Measurements from ENCODE around the gene AKR1C4. TPM values are rescaled to one million over a fixed set of nuclear protein-coding genes. Genes with fewer than 3 reads are reported as not detected.

The AKR1C4 gene
- total and polyA plus RNA-seq, 4 donors: 3.2 to 260 (median 129) TPM

- WGBS: 33% methylated on average over 6 of the region's 6 CpGs
- Histone ChIP-seq H3K4me1 (ENCODE audit: control insufficient read depth in 4 of 4, insufficient read depth in 4 of 4, low read length in 3 of 4) (peaks cover 4 to 20% (median 6%) of the 10 kb centered on the region in 4 donors), H3K36me3 (ENCODE audit: control insufficient read depth in 4 of 4, insufficient read depth in 3 of 4, low read depth in 1 of 4, low read length in 3 of 4) (no peaks in the 10 kb centered on the region), H3K9me3 (ENCODE audit: control insufficient read depth in 4 of 4, low read length in 3 of 4) (peaks cover 0 to 2% (median 0%) of the 10 kb centered on the region in 4 donors), H3K9ac (ENCODE audit: low read depth in 1 of 2, low read length in 2 of 2) (peak overlapping the region in 1 of 2 donors; percentile 15), H3K27me3 (ENCODE audit: control insufficient read depth in 4 of 4, insufficient read depth in 4 of 4, low read length in 3 of 4) (no peaks in the 10 kb centered on the region), H3K4me3 (ENCODE audit: low read depth in 1 of 3, low read length in 3 of 3) (no peak overlapping the region), H3K27ac (ENCODE audit: low read depth in 1 of 2, low read length in 2 of 2) (no peak overlapping the region)
- no peak for DNase-seq (ENCODE audit: low spot score)
- TF ChIP-seq NR2F2 (IDR thresholded peaks at IDR 0.05): no peak
- TF ChIP-seq YY1 (IDR thresholded peaks at IDR 0.05): peak; percentile 3
Observed at GRCh38 chr10:5259132-5259951, 62.7 kb downstream of the AKR1C4 start.

GRCh38 chr10:5259952-5260578 lies 63.4 kb downstream of the AKR1C4 start:
- Histone ChIP-seq H3K27me3 (ENCODE audit: control insufficient read depth in 4 of 4, insufficient read depth in 4 of 4, low read length in 3 of 4) (no peaks in the 10 kb centered on the region), H3K4me3 (ENCODE audit: low read depth in 1 of 3, low read length in 3 of 3) (no peak overlapping the region), H3K9ac (ENCODE audit: low read depth in 1 of 2, low read length in 2 of 2) (peak overlapping the region in 1 of 2 donors; percentile 15), H3K4me1 (ENCODE audit: control insufficient read depth in 4 of 4, insufficient read depth in 4 of 4, low read length in 3 of 4) (peaks cover 4 to 23% (median 6%) of the 10 kb centered on the region in 4 donors), H3K27ac (ENCODE audit: low read depth in 1 of 2, low read length in 2 of 2) (no peak overlapping the region), H3K36me3 (ENCODE audit: control insufficient read depth in 4 of 4, insufficient read depth in 3 of 4, low read depth in 1 of 4, low read length in 3 of 4) (no peaks in the 10 kb centered on the region), H3K9me3 (ENCODE audit: control insufficient read depth in 4 of 4, low read length in 3 of 4) (no peaks in the 10 kb centered on the region)
- 41% methylated on average over 5 of the region's 5 CpGs for WGBS
- DNase-seq (ENCODE audit: low spot score): no peak
- TF ChIP-seq EGR1 (IDR thresholded peaks at IDR 0.05; ENCODE audit: low read depth in 2 of 2) (no peak), RXRA (IDR thresholded peaks at IDR 0.05) (no peak), HNF4G (IDR thresholded peaks at IDR 0.05) (no peak), ATF3 (IDR thresholded peaks at IDR 0.05) (no peak), JUND (IDR thresholded peaks at IDR 0.05) (no peak), YY1 (IDR thresholded peaks at IDR 0.05) (peak; percentile 8), HNF4A (conservative IDR thresholded peaks at IDR 0.05) (peak in 1 of 2 donors; percentile 16), FOXA2 (IDR thresholded peaks at IDR 0.05) (no peak), FOXA1 (IDR thresholded peaks at IDR 0.05) (no peak), NR2F2 (IDR thresholded peaks at IDR 0.05) (no peak), RAD21 (IDR thresholded peaks at IDR 0.05) (no peak)
- TF ChIP-seq, protein P1, sequence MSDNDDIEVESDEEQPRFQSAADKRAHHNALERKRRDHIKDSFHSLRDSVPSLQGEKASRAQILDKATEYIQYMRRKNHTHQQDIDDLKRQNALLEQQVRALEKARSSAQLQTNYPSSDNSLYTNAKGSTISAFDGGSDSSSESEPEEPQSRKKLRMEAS (IDR thresholded peaks at IDR 0.05): no peak

DNA sequence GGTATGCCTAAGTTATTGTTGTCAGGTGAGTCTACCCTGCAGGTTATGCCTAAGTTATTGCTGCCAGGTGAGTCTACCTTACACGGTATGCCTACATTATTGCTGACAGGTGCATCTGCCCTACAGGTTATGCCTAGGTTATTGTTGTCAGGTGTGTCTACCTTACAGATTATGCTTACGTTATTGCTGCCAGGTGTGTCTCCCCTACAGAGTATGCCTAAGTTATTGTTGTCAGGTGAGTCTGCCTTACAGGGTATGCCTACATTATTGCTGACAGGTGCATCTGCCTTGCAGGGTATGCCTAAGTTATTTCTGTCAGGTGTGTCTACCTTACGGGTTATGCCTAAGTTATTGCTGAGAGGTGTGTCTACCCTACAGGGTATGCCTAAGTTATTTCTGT lies 64.2 kb downstream of the AKR1C4 start:
- H3K27ac ChIP-seq (ENCODE audit: low read depth in 1 of 2, low read length in 2 of 2): no peak overlapping the region
- H3K4me1 ChIP-seq (ENCODE audit: control insufficient read depth in 4 of 4, insufficient read depth in 4 of 4, low read length in 3 of 4): peaks cover 4 to 31% (median 8%) of the 10 kb centered on the region in 4 donors
- no peaks in the 10 kb centered on the region for H3K27me3 ChIP-seq (ENCODE audit: control insufficient read depth in 4 of 4, insufficient read depth in 4 of 4, low read length in 3 of 4)
- no peaks in the 10 kb centered on the region for H3K9me3 ChIP-seq (ENCODE audit: control insufficient read depth in 4 of 4, low read length in 3 of 4)
- WGBS: 91% methylated on average over 3 of the region's 3 CpGs
- H3K36me3 ChIP-seq (ENCODE audit: control insufficient read depth in 4 of 4, insufficient read depth in 3 of 4, low read depth in 1 of 4, low read length in 3 of 4): no peaks in the 10 kb centered on the region
- no peak overlapping the region for H3K9ac ChIP-seq (ENCODE audit: low read depth in 1 of 2, low read length in 2 of 2)
- DNase-seq (ENCODE audit: low spot score): no peak
- no peak overlapping the region for H3K4me3 ChIP-seq (ENCODE audit: low read depth in 1 of 3, low read length in 3 of 3)
- TF ChIP-seq YY1 (IDR thresholded peaks at IDR 0.05) (no peak), GABPA (IDR thresholded peaks at IDR 0.05 in 1 of 2, conservative IDR thresholded peaks at IDR 0.05 in 1 of 2) (no peak), FOXA1 (IDR thresholded peaks at IDR 0.05) (no peak), TAF1 (conservative IDR thresholded peaks at IDR 0.05) (no peak), FOXA2 (IDR thresholded peaks at IDR 0.05) (no peak), JUND (IDR thresholded peaks at IDR 0.05) (no peak), NR2F2 (IDR thresholded peaks at IDR 0.05) (no peak), ATF3 (IDR thresholded peaks at IDR 0.05) (no peak), EGR1 (IDR thresholded peaks at IDR 0.05; ENCODE audit: low read depth in 2 of 2) (no peak), SP1 (IDR thresholded peaks at IDR 0.05) (no peak), RAD21 (IDR thresholded peaks at IDR 0.05) (no peak), RXRA (IDR thresholded peaks at IDR 0.05) (no peak), HNF4A (conservative IDR thresholded peaks at IDR 0.05) (no peak), HNF4G (IDR thresholded peaks at IDR 0.05) (no peak)
- TF ChIP-seq, protein P2, sequence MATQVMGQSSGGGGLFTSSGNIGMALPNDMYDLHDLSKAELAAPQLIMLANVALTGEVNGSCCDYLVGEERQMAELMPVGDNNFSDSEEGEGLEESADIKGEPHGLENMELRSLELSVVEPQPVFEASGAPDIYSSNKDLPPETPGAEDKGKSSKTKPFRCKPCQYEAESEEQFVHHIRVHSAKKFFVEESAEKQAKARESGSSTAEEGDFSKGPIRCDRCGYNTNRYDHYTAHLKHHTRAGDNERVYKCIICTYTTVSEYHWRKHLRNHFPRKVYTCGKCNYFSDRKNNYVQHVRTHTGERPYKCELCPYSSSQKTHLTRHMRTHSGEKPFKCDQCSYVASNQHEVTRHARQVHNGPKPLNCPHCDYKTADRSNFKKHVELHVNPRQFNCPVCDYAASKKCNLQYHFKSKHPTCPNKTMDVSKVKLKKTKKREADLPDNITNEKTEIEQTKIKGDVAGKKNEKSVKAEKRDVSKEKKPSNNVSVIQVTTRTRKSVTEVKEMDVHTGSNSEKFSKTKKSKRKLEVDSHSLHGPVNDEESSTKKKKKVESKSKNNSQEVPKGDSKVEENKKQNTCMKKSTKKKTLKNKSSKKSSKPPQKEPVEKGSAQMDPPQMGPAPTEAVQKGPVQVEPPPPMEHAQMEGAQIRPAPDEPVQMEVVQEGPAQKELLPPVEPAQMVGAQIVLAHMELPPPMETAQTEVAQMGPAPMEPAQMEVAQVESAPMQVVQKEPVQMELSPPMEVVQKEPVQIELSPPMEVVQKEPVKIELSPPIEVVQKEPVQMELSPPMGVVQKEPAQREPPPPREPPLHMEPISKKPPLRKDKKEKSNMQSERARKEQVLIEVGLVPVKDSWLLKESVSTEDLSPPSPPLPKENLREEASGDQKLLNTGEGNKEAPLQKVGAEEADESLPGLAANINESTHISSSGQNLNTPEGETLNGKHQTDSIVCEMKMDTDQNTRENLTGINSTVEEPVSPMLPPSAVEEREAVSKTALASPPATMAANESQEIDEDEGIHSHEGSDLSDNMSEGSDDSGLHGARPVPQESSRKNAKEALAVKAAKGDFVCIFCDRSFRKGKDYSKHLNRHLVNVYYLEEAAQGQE (IDR thresholded peaks at IDR 0.05): no peak
- TF ChIP-seq, protein P3, sequence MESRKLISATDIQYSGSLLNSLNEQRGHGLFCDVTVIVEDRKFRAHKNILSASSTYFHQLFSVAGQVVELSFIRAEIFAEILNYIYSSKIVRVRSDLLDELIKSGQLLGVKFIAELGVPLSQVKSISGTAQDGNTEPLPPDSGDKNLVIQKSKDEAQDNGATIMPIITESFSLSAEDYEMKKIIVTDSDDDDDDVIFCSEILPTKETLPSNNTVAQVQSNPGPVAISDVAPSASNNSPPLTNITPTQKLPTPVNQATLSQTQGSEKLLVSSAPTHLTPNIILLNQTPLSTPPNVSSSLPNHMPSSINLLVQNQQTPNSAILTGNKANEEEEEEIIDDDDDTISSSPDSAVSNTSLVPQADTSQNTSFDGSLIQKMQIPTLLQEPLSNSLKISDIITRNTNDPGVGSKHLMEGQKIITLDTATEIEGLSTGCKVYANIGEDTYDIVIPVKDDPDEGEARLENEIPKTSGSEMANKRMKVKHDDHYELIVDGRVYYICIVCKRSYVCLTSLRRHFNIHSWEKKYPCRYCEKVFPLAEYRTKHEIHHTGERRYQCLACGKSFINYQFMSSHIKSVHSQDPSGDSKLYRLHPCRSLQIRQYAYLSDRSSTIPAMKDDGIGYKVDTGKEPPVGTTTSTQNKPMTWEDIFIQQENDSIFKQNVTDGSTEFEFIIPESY (IDR thresholded peaks at IDR 0.05): no peak
- TF ChIP-seq, protein P1 (IDR thresholded peaks at IDR 0.05): no peak
